MM.1S (cell line): ENCODE data around the gene ZNF592.
"Not testable (repeated sequence)": the region's sequence is repeated elsewhere in the genome, so short reads cannot be mapped to it uniquely, and the experiment has no call there.

Experiments
- DNase-seq: peaks from one replicate; pipeline ENCODE4 v3.0.0-alpha.2; 2015
- H2AFZ ChIP-seq: fragments of 300-600 bp; sonication (generic); 2 replicates; pipeline ENCODE4 v1.6.0; 2016; ENCODE audit warnings: antibody characterized with exemption, low read length
- H3F3A ChIP-seq: fragments of 300-600 bp; sonication (generic); 2 replicates; pipeline ENCODE4 v1.6.1; 2016; ENCODE audit warnings: mild to moderate bottlenecking, antibody characterized with exemption, low read length, moderate library complexity, mixed read lengths; ENCODE audit not compliant: insufficient read depth
- H3K27ac ChIP-seq: fragments of 300-600 bp; sonication (generic); 2 replicates; pipeline ENCODE4 v1.5.1; 2016; ENCODE audit warnings: mild to moderate bottlenecking, low read length
- H3K27me3 ChIP-seq: fragments of 300-600 bp; sonication (generic); replicated peaks from 2 replicates; pipeline ENCODE4 v1.6.0; 2016; ENCODE audit warnings: low read length; ENCODE audit not compliant: insufficient read depth
- H3K36me3 ChIP-seq: fragments of 300-600 bp; sonication (generic); replicated peaks from 2 replicates; pipeline ENCODE4 v1.6.1; 2016; ENCODE audit warnings: mild to moderate bottlenecking, low read length, mixed read lengths; ENCODE audit not compliant: insufficient read depth
- H3K4me1 ChIP-seq: fragments of 300-600 bp; sonication (generic); 2 replicates; pipeline ENCODE4 v1.6.1; 2016; ENCODE audit warnings: low read length, mixed read lengths
- H3K4me2 ChIP-seq: fragments of 300-600 bp; sonication (generic); 2 replicates; pipeline ENCODE4 v1.6.0; 2016; ENCODE audit warnings: low read depth, low read length
- H3K4me3 ChIP-seq: fragments of 300-600 bp; sonication (generic); 2 replicates; pipeline ENCODE4 v1.5.1; 2016; ENCODE audit warnings: low read length, mixed read lengths
- H3K79me2 ChIP-seq: fragments of 300-600 bp; sonication (generic); 2 replicates; pipeline ENCODE4 v1.6.1; 2016; ENCODE audit warnings: mixed run types, low read length, mixed read lengths
- H3K9ac ChIP-seq: fragments of 300-600 bp; sonication (generic); 2 replicates; pipeline ENCODE4 v1.6.1; 2016; ENCODE audit warnings: low read length, mixed read lengths
- H3K9me2 ChIP-seq: fragments of 300-600 bp; sonication (generic); replicated peaks from 2 replicates; pipeline ENCODE4 v1.6.1; 2016; ENCODE audit warnings: mild to moderate bottlenecking, low read length, mixed read lengths; ENCODE audit not compliant: insufficient read depth
- H3K9me3 ChIP-seq: fragments of 300-600 bp; sonication (generic); replicated peaks from 2 replicates; pipeline ENCODE4 v1.6.1; 2016; ENCODE audit warnings: mild to moderate bottlenecking, low read length, mixed read lengths; ENCODE audit not compliant: insufficient read depth
- H4K20me1 ChIP-seq: fragments of 300-600 bp; sonication (generic); 2 replicates; pipeline ENCODE4 v1.6.1; 2016; ENCODE audit warnings: mild to moderate bottlenecking, low read length, moderate library complexity, mixed read lengths; ENCODE audit not compliant: insufficient read depth
- CTCF ChIP-seq: fragments of 300-600 bp; sonication (generic); IDR thresholded peaks from 2 replicates; pipeline ENCODE4 v1.5.1; 2016; ENCODE audit warnings: antibody characterized with exemption, low read length, mixed read lengths
- EZH2 ChIP-seq: fragments of 300-600 bp; sonication (generic); optimal IDR thresholded peaks from 2 replicates; pipeline ENCODE3; 2017; ENCODE audit warnings: low read depth, mild to moderate bottlenecking, antibody characterized with exemption, low read length, mixed read lengths
- EZH2phosphoT487 ChIP-seq: fragments of 300-600 bp; sonication (generic); IDR thresholded peaks from 2 replicates; pipeline ENCODE4 v1.6.1; 2018; ENCODE audit warnings: antibody characterized with exemption, low read length

Gene ZNF592

GRCh38 chr15:84752195-84752594, 3.8 kb downstream of the ZNF592 start:
- peaks cover 8% of the 10 kb centered on the region; the same call in 1 of the 2 replicates for H3F3A ChIP-seq
- H3K27ac ChIP-seq = no peak overlapping the region
- no peak overlapping the region for H3K4me3 ChIP-seq
- H4K20me1 ChIP-seq = peaks cover 25% of the 10 kb centered on the region
- no peak for DNase-seq
- no peak overlapping the region for H3K4me2 ChIP-seq
- no peak overlapping the region for H3K9ac ChIP-seq
- H3K27me3 ChIP-seq = no peaks in the 10 kb centered on the region
- peaks cover 85% of the 10 kb centered on the region for H3K79me2 ChIP-seq
- H3K9me3 ChIP-seq = no peaks in the 10 kb centered on the region
- H3K36me3 ChIP-seq = no peaks in the 10 kb centered on the region; the same call in 1 of the 2 replicates
- no peaks in the 10 kb centered on the region for H3K9me2 ChIP-seq
- no peak for TF ChIP-seq EZH2
- no peak for TF ChIP-seq CTCF
- TF ChIP-seq EZH2phosphoT487 = no peak
- H3K4me1 ChIP-seq = 0 out of 2 replicates have a peak, but pooled peaks cover 10% of the 10 kb centered on the region
- no peak overlapping the region for H2AFZ ChIP-seq

GRCh38 chr15:84752700-84753099, 4.3 kb downstream of the ZNF592 start:
- Histone ChIP-seq H3K9me3 (no peaks in the 10 kb centered on the region), H3K9ac (no peak overlapping the region), H3K4me1 (0 out of 2 replicates have a peak, but pooled peaks cover 10% of the 10 kb centered on the region), H2AFZ (no peak overlapping the region), H3K27me3 (no peaks in the 10 kb centered on the region), H3K36me3 (no peaks in the 10 kb centered on the region; the same call in 1 of the 2 replicates), H3K79me2 (peaks cover 90% of the 10 kb centered on the region), H4K20me1 (peaks cover 25% of the 10 kb centered on the region), H3K4me2 (no peak overlapping the region), H3K9me2 (no peaks in the 10 kb centered on the region), H3K27ac (no peak overlapping the region), H3F3A (peaks cover 3% of the 10 kb centered on the region; the same call in 1 of the 2 replicates), H3K4me3 (no peak overlapping the region)
- no peak for TF ChIP-seq CTCF
- TF ChIP-seq EZH2 = no peak
- TF ChIP-seq EZH2phosphoT487 = no peak
- DNase-seq = no peak

GRCh38 chr15:84754889-84755288, 6.5 kb downstream of the ZNF592 start:
- not testable (repeated sequence) for H3K4me2 ChIP-seq, H3K9me2 ChIP-seq, H3F3A ChIP-seq, H3K36me3 ChIP-seq, DNase-seq, H3K4me3 ChIP-seq, H3K27ac ChIP-seq, H2AFZ ChIP-seq, H3K9me3 ChIP-seq, H3K9ac ChIP-seq, H3K27me3 ChIP-seq
- peaks cover 36% of the 10 kb centered on the region for H4K20me1 ChIP-seq
- H3K4me1 ChIP-seq = peaks cover 15% of the 10 kb centered on the region; the same call in 1 of the 2 replicates
- peaks cover 100% of the 10 kb centered on the region for H3K79me2 ChIP-seq

GRCh38 chr15:84755736-84756527, 7.5 kb downstream of the ZNF592 start:
- Histone ChIP-seq H3K4me3 (no peak overlapping the region), H3K79me2 (peaks cover 100% of the 10 kb centered on the region), H3K9me2 (no peaks in the 10 kb centered on the region), H3K4me2 (no peak overlapping the region), H2AFZ (no peak overlapping the region), H3F3A (peaks cover 9% of the 10 kb centered on the region; the same call in 1 of the 2 replicates), H3K27me3 (no peaks in the 10 kb centered on the region), H3K27ac (no peak overlapping the region), H3K9ac (no peak overlapping the region), H4K20me1 (peaks cover 45% of the 10 kb centered on the region), H3K9me3 (no peaks in the 10 kb centered on the region), H3K36me3 (no peaks in the 10 kb centered on the region; the same call in 1 of the 2 replicates), H3K4me1 (peaks cover 19% of the 10 kb centered on the region)
- no peak for TF ChIP-seq CTCF
- TF ChIP-seq EZH2 = no peak
- TF ChIP-seq EZH2phosphoT487 = no peak
- no peak for DNase-seq
